ENCODE data around the gene ETAA1.

Gene ETAA1

DNA sequence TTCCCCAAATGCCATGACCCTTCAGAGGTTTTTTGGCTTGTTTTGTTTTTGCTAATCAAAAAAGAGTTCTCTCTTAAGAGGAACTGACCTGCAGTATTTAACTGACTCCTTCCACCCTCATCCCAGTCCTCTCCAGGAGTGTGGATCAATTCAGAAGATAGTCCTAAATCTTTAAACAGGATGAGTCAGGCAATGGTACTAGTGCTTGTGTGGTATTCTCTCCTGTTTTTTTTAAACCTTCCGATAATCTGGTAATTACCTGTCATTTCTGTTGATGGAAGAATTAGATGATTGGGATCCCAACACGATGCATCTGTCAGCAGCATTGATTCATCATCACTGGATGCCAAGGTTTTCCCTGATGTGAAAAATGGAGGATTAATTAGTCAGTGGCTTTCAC, 41.2 kb downstream of the ETAA1 start:
- DNase-seq, result no peak

DNA sequence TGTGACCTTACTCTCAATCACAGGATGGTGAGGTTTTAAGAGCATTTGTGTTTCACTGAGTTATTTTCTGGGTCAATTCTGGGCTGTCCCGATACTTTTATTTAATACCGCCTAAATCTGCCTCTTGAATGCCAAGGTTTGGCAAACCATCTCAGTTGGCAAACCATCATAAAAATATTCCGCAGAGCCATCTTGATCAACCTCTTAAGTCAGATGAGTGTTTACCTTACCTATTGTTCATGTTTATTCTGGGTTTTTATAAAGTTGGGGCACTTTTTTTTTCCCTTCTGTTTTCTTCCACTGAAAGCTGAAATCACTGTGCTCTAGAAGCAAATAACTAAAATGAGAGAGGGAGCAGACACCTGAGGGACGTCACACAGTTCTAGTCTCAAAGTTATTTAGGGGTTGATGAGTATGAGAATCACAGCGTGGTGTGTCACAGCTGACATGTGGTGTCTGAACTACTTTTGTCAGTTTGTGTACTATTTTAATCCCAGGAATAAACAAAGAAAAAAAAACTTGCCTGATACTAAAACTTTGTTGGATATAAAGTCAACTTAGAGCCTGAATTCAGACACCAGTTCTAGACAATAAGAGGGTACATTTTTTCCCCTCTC, 48.6 kb downstream of the ETAA1 start:
- no peak for DNase-seq

DNA sequence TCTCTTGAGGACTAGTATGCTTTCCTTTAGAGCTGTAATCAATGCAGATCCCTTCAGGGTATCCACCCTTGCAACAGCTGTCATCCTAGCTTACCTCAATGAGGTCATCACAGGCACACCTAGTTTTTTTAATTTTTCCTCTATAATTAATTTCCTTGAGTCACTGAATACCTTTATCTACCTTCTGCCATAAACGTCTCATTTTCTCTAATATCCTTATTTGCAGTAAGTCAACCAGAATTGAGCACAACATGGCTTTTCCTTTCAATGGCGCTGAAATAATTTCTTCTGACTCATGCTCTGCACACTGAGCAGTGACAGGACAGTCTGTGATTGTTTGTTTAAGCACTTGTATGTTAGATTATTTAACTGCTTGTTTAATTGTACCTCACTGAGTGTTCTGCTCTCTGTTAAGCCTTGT, 49.4 kb downstream of the ETAA1 start:
- DNase-seq, result no peak

DNA sequence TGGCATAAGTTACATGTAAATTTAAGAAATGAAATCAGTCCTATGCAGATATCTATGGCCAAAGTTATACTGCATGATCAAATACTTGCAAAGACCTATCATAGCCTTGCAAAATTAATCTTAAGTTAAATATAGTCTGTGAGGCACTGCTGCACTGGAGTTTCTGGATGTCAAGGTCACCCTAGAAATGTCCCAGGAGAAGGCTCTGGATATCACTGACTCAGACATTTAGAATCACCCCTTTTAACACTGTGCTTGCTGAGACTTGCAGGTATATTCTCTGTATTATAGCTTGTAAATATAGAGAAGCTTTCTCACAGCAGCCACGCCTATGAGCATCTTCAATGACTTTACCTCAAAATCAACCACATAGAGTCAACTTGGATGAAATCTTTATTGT, 51.5 kb downstream of the ETAA1 start:
- DNase-seq, result no peak

DNA sequence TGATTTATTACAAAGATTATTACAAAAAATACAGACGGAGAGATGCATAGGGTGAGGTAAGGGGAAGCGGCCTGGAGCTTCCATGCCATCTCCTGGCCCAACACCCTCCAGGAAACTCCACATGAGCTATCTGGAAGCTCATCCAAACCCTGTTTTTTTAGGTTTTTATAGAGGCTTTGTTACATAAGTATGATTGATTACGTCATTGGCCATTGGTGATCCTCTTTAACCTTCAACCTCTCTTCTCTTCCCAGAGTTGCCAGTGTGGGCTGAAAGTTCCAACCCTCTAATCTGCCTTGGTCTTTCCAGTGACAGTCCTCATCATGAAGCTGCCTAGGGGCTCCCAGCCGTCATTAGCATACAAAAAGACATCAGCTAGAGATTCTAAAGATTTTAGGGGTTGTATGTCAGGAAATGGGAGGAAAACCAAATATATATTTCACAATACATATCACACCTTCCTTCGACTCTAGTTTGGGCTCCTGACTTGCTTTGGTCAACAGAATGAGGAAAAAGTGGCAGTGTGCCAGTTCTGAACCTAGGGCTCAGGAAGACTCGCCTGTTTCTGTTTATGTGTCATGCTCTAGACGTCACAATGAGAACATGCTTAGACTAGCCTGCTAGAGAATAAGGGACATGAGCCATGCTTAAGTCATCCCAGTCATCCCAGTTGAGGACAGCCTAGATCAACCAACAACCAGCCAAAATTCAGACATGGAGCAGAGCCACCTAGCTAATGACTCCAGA, 54.1 kb downstream of the ETAA1 start:
- DNase-seq, result no peak

DNA sequence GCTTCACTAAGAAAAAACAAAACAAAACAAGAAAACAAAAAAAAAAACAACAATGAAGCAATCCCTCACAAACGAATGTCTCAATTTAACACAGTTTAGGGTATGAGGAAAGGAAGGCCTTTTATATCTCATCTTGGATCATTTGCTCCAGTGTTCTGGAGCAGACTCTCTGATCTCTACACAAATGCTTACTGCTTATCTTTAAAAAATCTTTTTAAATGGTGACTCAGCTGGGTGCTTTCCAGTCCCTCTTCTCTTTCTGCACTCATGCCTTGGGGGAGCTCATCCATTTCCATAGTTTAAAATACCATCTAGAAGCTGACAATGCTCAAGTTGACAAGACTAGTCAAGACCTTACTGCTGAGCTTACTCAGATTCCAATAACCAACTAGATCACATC, 56.2 kb downstream of the ETAA1 start:
- no peak for DNase-seq

DNA sequence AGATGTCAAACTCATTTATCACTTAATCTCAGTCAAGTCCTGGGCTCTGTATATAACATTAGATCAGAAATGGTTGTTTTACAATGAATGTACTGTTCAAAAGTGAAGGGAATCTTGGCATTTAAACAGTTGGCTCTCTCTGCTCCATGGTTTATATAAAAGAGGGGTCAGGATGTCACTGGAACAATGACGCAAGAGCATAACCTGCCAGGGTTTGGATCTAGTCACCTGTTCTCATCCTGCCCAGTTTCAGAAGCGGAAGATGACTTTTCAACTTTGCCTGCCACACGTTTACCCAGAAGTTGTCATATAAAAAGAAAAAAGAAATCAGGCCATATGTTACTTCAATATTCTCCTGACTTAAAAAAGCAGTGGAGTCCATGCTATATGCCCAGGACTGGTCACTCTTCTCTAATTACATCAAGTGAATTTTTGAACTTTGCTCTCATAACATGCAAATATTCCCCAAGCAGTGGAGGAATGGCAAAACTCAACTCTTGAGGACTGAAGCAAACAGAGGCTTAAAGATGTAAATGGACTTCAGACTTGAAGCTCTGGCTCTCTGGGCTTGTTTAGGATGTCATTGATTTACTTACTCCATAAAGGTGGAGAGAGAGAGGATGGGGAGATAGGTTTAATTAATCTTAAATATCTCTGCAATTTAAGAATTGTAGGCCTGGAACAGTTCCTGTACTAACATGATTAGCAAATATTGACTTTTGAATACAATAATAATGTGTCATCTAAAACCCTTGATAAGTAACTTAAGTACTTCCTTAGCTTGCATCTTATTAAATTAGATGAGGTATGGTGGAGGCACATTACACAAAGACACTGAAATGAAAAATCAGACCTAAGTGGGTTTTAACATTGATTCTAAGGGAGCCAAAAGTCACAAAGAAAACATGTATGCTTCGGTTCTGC, 58.3 kb downstream of the ETAA1 start:
- DNase-seq, result no peak

DNA sequence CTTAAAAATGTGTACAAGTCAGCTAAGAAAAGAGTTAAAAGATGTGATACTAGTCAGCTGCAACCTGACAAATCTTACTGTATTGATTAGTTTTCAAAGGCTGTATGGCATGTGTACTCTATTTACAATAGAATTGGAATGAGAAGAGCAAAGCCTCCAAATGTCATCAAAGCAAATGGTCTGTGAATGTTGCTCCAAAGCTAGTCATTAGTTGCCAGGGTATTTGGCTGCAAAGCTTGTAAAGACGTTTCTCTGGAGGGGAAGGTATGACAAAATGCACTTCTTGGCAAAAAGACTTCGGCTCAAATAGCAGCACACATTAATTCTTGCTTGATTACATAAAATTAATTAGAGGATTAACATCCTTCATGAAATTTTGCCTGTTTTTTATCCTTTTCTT, 59.3 kb downstream of the ETAA1 start:
- no peak for DNase-seq

DNA sequence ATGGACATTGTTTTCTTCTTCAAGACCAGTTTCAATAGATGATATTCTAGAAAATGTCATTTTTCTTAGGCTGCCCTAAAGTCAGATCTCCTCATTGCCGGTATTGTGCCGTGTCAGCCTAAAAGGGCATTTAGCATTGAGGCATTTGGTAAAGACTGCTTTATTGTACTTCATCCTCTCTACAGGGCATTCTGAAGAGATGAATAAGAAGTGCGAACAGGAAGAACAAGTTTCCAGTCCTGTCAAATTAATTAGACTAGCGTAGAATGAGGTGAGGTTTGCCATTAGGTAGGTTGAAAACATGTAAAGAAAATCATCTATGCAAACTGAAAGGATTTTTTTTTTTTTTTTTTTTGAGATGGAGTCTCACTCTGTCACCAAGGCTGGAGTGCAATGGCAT, 60.6 kb downstream of the ETAA1 start:
- no peak for DNase-seq

DNA sequence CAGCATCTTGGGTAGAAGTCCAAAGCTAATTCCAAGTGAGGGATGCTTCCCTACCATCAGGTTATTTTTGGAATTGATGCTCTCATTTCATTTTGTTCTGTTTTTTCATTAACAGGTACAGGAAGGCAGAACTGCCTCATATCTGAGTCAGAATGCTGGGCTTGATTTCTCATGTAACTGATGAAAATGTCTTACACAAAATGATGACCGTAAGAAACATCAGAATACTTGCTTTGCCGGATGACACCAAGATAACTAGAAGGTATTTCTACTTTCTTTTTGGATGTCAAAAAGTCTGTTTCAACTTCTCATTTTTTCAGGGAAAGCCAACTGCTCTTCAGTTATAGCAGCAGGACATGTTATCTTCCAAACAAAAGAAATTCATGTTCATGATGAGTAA, 62.6 kb downstream of the ETAA1 start:
- no peak for DNase-seq
